GM18907 (cell line): Measurements from ENCODE around the gene GUCY1A1.
A peak's percentile ranks its signal among the peaks of the same experiment; 100 is the strongest.

ENCODE experiments used
- ATAC-seq: cut with Tn5 transposase; IDR thresholded peaks from one replicate; pipeline ENCODE4 v1.9.1; 2021; ENCODE audit warnings: mild to moderate bottlenecking, moderate library complexity; ENCODE audit not compliant: unreplicated experiment

The GUCY1A1 gene

DNA sequence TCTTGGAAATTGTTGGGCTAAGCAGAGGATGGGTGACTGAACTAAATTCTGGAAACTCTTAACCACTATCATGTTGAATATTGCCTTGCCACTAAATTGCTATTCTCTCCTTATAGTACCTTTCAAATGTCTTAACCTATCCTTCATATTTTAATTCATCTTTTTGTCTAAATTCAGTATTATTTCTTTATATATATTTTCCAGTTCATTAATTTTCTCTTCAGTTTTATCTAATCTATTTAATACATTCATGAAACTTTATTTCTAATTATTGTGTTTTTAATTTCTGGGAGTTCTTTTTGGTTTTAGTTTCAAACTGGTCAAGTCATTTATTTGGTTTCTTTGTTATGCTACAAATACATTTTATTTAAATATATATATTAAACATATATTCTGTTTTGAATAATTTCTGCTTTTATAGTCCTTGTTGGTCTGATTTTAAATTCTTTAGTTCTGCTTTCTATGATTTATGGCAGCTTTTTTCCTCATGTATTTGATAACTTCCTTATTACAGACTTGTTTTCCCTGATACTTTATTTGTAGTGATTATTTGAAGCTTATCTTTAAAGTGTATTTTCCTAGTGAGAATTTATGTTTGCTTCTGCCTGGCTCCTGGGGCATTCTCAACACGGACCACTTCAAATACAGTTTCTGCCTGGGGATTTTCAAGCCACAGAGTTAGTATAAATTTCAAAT lies 8.5 kb upstream of the GUCY1A1 start:
- no peak for ATAC-seq

DNA sequence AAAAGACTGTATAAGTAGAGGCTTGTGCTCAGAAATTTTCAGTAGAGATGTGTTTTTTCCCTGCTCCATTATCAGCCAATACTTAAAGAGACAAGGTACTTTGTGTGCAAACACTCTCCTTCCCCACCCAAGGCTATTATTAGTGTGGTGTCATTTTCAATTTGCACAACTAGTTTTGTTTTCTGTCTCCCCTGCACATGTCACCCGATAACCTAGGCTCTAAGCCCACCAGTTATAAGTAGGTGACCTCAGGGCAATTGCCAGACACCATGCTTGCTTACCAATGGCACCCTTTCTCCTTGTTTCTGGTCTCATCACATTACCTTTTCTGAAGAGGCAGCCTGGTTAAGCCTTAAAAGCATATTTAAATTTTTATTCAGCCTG lies 8.0 kb upstream of the GUCY1A1 start:
- no peak for ATAC-seq

DNA sequence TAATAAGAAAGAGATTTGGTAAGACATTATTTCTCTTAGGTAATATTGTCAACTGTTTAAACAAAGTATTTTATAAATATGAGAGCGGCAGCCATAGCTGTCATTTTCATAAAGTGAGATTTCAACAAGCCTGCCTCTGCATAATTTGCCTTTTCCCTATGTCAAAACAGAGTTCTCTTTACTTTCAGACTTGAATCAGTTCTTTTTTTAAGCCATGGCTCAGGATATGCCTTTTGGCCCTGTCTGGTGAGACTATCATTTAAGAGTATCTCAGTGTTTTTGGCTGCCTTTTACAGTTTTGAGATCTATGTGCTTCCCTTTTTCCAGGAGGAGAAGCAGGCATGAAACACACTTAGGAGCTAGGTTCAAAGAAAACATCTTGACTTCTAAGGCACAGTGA lies 7.5 kb upstream of the GUCY1A1 start:
- ATAC-seq, result no peak

DNA sequence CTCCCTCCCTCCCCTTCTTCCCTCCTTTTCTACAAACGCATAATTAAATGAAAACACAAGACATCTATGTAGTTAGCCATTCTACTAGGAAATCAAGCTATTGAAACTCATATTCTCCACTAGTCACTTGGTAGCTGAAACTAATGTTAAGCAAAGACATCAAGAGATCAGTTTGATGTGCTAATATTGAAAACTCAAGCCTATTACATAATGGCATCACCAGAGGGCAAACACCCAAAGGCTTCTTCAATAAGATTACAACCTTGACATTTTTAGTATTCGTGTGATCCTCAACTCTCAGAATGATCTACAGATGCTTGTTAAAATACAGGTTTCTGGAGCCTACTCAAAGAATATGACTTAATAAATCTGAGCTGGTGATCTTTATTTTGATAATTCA lies 6.2 kb upstream of the GUCY1A1 start:
- ATAC-seq, result no peak

DNA sequence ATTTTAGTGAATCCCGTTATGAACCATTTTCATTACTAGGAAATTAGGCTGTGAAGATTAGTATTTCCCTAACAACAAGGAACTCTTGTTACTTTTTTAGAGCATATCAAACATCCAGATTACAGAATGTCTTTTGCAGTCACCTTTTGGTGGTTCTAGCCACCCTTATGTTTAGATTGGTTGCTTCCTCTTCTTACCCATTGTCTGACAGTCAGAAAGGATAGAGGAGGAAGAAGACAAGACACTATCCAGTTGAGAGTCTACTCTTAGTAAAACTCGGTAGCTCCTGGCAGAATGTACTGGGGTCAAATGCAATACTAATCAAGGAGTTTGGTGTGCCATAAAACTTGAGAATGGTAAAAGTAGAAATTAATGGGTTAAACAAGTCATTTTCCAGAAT lies 1.6 kb upstream of the GUCY1A1 start:
- no peak for ATAC-seq

DNA sequence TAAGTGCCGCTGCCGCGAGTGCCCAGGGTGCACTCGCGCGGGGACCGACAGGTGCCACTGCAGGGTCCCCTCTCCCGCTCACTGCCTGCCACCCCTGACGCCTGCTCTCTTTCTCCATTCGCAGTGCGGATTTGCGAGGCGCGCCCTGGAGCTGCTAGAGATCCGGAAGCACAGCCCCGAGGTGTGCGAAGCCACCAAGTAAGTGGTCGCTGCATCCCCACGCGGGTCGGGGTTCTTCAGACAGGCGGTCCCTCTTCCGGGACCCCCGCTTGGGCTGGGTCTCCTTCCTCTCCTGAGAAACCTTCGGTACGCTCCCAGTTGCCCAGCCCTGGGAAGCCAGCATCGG lies 547 bp downstream of the GUCY1A1 start:
- peak; percentile 78 for ATAC-seq

DNA sequence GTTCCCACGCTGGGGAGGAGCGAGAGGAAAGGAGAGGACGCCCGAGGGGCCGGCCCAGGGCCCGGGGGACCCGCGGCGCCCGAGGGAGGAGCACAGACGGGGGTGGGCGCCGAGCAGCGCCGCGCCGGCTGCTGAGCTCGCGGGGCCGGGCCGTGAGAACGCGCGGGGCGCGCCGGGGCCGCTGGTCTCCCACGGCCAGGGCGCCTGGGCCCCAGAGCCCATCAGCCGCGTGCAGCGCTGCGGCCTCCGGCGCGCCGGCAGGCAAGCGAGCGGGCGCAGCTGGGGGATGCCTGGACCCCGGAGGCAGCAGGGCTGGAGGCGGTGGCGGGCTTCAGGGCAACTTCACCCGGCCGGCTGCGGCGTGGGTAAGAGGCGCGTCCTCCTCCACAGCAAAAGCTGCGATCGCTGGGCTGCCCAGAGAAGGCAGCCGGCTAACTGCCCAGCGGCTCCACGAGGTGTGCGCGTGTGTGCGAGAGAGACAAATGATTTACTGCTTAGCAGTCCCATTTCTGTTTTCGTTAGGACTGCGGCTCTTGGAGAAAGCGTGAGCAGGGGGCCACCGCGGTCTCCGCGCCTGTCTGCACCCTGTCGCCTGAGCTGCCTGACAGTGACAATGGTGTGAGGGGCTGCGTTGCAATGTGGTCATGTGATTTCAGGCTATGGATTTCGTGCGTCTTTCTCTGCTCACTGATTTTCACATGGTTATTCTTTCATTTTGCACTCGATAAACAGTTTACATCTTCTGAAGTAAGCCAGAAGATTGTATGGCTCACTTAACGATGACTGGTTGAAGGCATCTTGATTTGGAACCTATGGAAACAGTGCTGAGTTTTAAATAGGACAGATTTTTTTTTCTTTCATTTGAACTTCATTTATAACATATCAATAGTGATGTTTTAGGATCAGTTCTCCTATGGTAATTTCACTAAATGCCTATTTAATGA lies 1.2 kb downstream of the GUCY1A1 start:
- peak; percentile 57 for ATAC-seq

DNA sequence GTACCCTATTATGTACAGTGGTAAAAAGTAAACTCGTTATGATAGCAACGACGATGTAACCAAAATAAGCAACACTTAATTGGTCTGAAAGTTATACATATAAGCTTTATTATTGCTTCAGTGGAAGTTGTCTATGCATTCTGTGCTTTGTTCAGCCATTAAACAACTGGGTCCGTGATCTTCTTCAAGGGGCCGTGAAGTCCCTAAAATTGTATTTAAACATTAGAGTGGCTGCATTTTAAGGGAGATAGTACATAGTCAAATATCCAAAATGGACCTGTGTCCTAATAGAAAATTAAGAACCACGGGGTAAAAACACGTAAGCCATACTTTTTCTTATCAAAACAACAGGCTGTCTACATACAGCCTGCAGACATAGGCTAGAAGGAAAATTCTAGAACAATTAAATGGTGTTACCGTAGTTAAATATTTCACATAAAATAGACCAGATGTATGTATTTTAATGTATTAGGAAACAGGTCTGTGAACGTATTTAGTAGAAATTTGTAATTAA lies 2.1 kb downstream of the GUCY1A1 start:
- no peak for ATAC-seq

DNA sequence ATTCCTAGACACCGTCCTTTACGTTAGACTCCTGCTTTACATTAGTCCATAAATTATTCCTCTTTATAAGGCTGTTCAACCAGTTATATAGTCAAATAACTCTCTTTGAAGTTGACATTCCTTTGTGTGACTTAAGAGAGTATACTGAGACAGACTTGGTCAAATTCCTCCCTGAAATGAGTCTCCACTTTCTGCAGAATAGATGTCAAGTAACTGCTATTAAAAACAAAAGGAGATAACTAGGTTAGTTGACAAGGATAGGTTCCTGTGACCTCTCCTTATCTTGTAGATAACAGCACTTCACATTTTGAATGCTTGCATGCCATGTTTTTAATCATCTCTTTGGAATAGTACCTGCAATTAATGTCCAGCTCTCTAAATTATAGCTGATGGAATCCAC lies 5.7 kb downstream of the GUCY1A1 start:
- ATAC-seq, result no peak

DNA sequence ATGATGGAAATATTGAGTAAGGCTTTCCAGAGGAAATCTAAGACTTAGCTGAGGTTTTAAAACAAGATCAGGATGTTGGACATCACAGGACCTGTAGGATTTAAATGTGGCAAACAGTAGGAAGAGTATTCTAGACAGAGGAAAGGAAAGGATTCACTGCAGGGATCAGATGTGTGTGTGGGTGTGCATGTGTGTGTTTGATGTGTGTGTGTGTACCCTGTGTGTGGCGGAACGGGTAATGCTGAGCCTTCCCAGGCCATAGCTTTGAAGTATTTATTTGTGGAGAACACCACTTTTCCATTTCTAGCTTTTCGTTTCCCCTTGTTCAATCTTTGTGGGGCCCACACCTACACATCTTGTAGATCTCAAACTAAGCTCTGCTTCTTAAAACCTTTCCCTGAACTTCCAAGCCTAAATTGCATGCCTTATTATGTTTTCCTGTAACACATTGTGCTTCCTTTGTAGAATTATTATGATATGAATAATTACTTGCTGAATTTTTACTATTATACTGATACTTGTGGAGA lies 6.9 kb downstream of the GUCY1A1 start:
- ATAC-seq, result no peak

DNA sequence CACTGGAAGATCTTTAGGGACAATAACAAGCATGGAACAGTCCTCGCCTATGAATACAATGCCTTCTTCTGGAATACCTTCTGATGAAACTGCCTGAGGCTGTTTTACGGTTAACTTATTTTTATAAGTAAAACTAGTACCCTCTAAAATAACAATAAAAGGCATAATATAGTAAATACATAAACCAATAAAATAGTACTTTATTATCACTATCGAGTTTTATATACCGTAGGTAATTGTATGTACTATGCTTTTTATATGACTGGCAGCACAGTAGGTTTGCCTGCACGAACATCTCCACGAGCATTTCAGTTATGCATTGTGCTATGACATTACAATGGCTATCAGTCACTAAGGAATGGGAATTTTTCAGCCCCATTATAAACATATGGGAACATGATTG lies 8.0 kb downstream of the GUCY1A1 start:
- no peak for ATAC-seq

DNA sequence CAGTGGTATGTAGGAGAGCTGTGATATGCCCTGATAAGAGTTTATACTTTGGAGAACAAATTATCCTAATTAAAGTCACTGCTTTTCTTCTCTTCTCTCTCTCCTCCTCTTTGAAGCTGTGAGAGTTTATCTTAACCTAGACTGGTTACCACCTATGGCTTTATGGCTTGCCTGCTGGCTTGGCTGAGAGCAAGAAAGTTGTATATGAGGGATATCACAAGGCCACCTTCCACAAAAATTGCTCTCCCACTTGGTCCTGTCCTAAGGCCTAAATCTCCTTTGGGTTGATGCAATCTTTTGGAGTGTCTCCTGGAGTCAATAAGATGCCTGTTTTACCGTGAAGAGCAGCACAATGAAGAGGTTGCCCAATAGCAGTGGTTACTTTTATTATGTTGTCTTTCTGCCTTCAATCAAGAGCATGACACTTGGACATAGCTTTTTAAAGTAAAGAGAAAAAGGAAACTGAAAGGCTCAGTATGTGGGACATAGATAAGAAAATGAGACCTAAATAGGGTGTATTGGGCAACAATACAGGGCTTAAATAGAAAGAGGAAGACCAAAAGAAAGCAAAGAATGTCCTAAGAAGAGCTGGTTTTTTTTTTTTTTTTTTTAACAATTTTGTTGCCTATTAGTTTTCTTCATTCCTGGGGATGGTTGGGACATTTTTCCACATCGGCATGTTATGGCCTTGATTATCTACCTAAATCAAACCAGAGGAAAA lies 9.2 kb downstream of the GUCY1A1 start:
- ATAC-seq, result peak; percentile 87

DNA sequence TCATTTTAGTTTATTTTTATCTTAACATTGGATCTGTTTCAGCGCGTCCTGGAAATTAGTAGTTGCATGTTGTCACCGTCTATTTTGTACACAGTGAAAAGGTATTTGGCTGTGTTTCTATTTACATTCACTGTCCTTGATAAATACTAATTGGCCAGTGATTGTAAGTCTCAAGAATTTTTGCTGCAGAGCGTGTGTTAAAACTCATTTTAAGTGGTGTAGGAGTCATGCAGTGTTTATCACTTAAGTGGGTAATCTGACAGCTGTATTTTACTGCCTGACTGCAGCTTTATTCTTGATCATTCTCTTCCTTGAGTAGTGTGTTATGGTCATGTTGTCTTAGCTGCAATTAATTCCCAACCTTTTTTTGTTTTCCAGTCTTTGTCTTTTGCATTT lies 9.8 kb downstream of the GUCY1A1 start:
- peak; percentile 15 for ATAC-seq

DNA sequence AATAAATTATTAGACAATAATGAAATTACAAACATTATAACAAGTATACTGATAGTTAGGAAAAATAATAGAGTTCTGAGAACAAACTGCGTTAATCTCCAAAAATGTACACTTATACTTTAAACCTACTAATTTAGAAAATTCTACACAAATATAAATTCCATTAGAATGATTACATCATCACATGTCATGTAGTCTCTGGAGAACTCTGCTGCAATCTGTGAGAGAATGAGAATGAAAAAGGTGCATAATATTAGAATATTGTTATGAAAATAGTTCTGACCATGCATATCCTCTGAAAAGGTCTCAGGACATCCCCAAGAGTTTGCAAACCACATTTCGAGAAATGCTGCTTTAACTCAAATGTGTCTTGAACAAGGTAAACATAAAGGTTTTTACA lies 11.4 kb downstream of the GUCY1A1 start:
- no peak for ATAC-seq

DNA sequence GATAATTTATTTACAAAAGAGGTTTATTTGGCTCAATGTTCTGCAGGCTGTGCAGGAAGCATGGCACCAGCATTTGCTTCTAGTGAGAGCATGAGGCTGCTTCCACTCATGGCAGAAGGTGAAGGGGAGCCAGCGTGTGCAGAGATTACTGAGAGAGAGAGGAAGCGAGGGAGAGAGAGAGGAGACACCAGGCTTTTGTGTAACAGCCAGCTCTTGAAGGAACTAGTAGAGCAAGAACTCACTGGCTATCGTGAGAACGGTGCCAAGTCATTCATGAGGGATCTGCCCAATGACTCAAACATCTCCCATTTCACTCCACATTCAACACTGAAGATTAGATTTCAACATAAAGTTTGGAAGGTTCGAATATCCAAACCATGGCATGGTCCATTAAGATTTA lies 12.7 kb downstream of the GUCY1A1 start:
- no peak for ATAC-seq

DNA sequence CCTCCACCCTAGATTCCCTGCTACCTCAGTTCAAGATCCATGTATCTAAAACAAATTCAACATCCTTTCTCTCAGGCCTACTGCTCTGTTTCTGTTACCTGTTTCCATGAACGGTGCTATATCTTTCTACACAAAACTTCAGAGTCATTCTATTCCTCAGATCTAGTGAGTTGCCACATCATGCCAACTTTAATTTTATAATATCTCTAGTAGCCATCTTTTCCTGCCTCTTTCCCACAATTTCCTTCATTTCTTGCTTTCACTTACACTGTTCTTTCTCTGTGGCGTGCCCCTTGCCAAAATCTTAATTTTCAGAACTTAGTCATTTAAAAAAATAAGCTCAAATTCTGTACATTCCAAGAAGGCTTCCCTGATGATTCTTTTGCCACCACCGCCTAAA lies 15.2 kb downstream of the GUCY1A1 start:
- no peak for ATAC-seq

DNA sequence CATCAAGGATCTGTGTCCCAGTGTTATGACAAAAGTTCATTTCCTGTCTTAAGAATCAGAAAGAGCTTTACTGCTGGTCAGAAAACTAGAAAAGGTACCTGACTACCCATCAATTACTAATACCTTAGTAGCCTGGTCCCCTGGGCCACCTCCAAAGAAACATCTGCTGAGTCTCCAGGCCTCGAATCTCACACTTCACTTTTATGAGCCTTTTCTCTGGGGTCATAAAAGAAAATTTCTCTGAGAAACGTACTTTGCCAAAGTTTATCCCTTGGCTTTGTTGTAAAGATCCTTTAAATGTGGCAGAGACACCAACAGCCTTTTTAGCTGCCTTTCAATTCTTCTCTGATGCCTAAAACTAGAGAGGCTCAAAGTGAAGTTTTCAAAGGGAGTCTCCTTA lies 17.8 kb downstream of the GUCY1A1 start:
- no peak for ATAC-seq

DNA sequence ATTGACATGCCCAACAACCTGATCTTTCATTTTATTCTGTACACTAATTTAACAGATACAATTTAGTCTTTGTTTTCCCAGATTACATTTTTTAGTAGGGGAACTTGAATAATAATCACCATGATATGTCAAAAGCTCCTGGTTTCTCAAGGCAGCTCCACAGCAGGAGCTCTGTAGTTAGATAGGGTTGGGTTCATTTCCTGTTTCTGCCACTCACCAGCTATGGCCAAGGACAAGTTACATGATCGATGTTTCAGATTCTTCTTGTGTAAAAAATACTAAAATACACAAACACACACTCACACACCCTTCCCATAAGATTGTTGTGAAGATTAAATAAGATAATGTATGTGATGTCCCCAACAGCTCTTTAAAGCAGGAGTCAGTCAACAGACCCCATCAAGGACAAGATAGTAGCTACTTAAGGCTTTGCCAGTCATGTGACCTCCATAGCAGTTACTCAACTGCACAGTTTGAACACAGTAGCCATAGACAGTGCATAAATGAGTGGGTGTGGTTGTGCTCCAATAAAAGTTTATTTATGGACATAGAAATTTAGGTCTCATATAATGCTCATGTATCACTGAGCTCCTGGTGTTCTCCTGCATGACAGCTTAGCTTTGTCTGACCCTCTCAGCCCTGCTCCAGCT lies 18.4 kb downstream of the GUCY1A1 start:
- ATAC-seq, result no peak

DNA sequence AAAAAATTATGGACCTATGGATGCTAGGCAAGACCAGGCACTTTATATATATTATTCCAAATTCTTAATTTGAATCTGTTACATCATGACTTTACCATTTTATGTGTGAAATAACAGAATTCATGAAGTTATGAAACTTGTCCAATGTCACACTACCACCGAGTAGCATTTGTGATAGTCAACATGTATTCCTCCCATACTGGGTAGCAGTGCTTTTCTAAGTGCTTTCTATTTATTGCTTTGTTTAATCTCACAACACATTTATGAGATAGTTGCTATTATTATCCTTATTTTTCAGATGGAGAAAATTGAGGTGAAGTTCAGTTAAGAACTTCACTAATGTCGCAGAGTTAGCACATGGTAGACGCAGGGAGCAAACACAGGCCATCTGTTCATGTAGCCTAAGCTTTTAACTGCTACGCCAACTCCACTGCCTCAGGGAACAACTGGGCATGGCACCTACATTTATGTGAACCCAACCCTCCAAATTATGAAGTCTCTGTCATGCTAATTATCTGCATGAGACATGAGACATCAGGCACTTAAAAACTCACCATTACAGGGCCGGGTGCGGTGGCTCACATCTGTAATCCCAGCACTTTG lies 20.8 kb downstream of the GUCY1A1 start:
- ATAC-seq, result no peak

DNA sequence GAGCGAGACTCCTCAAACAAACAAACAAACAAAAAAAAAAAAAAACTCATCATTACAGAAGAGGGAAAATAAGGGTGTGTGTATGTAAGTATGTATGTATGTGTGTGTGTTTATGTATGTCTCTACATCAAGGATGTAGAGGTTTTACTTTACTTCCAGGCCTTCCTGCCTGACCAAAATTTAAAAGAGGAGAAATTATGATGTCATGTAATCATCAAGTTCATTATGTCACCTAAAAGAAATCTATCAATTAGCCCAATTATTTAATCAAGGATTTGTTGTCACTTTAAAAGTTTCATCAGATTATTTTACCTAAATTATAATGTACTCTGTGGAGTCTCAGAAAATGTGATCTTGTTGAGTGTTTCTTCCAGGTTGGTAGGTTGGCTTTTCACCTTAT lies 21.6 kb downstream of the GUCY1A1 start:
- ATAC-seq, result no peak
